RCC 7860 (cell line): ENCODE data around the gene TMEM252.

Experiments used
- DNase-seq: peaks from one replicate; pipeline ENCODE4 v3.0.0-alpha.2; 2015; ENCODE audit warnings: low spot score
- FAIRE-seq: peaks from 2 replicates; lab custom pipeline; 2012; peaks lifted over from hg19 to GRCh38; lab: Jason Lieb, UNC

Gene TMEM252

GRCh38 chr9:68545033-68545705 is 4.5 kb upstream of the TMEM252 start:
- FAIRE-seq (no peak), DNase-seq (no peak)

- FAIRE-seq (no peak), DNase-seq (no peak)
These were observed 885 bp upstream of the TMEM252 start for GRCh38 chr9:68541568-68541967.

GRCh38 chr9:68538200-68538599 is 2.5 kb downstream of the TMEM252 start:
- no peak for FAIRE-seq

GRCh38 chr9:68537616-68537880 is 3.1 kb downstream of the TMEM252 start:
- DNase-seq (no peak), FAIRE-seq (no peak)

More at GRCh38 chr9:68538200-68538599, 2.5 kb downstream of the TMEM252 start:
- DNase-seq, result no peak

GRCh38 chr9:68536876-68537615 is 3.6 kb downstream of the TMEM252 start:
- FAIRE-seq (no peak), DNase-seq (no peak)

- no peak for FAIRE-seq
These were observed 7.0 kb downstream of the TMEM252 start for GRCh38 chr9:68533678-68534077.

GRCh38 chr9:68532131-68532530 is 8.6 kb downstream of the TMEM252 start:
- DNase-seq (no peak), FAIRE-seq (no peak)

More at GRCh38 chr9:68533678-68534077, 7.0 kb downstream of the TMEM252 start:
- DNase-seq, result no peak

- no peak for DNase-seq
- no peak for FAIRE-seq
These were observed 10.1 kb downstream of the TMEM252 start for GRCh38 chr9:68530618-68531017.

- DNase-seq (no peak), FAIRE-seq (no peak)
These were observed 17.2 kb downstream of the TMEM252 start for GRCh38 chr9:68523367-68523936.

- no peak for DNase-seq
- FAIRE-seq, result no peak
These were observed 17.7 kb downstream of the TMEM252 start for GRCh38 chr9:68522954-68523353.

GRCh38 chr9:68522131-68522530 is 18.6 kb downstream of the TMEM252 start:
- FAIRE-seq (no peak), DNase-seq (no peak)

GRCh38 chr9:68515326-68516017 is 25.2 kb downstream of the TMEM252 start:
- FAIRE-seq (no peak), DNase-seq (no peak)

GRCh38 chr9:68513981-68514380 is 26.7 kb downstream of the TMEM252 start:
- DNase-seq, result no peak
- no peak for FAIRE-seq

- no peak for FAIRE-seq
These were observed 27.3 kb downstream of the TMEM252 start for GRCh38 chr9:68513385-68513784.

GRCh38 chr9:68509689-68510088 is 31.0 kb downstream of the TMEM252 start:
- FAIRE-seq (no peak), DNase-seq (no peak)

More at GRCh38 chr9:68513385-68513784, 27.3 kb downstream of the TMEM252 start:
- DNase-seq, result no peak

- FAIRE-seq, result no peak
These were observed 32.1 kb downstream of the TMEM252 start for GRCh38 chr9:68508547-68508946.

GRCh38 chr9:68507806-68508145 is 32.9 kb downstream of the TMEM252 start:
- no peak for FAIRE-seq
- no peak for DNase-seq

More at GRCh38 chr9:68508547-68508946, 32.1 kb downstream of the TMEM252 start:
- no peak for DNase-seq

GRCh38 chr9:68507130-68507805 is 33.4 kb downstream of the TMEM252 start:
- FAIRE-seq, result peak; percentile 49

GRCh38 chr9:68506551-68506950 is 34.1 kb downstream of the TMEM252 start:
- FAIRE-seq (no peak), DNase-seq (no peak)

More at GRCh38 chr9:68507130-68507805, 33.4 kb downstream of the TMEM252 start:
- no peak for DNase-seq

GRCh38 chr9:68505681-68506409 is 34.8 kb downstream of the TMEM252 start:
- DNase-seq (no peak), FAIRE-seq (no peak)
